ENCODE measurements around the gene RSBN1L. TPM values are rescaled to one million over a fixed set of nuclear protein-coding genes. Genes with fewer than 3 reads are reported as not detected.
"Not testable (repeated sequence)": the region's sequence is repeated elsewhere in the genome, so short reads cannot be mapped to it uniquely, and the experiment has no call there.

The RSBN1L gene
- total RNA-seq, result 10 to 100 TPM; 27.1 to 35.9 (median 32.4) TPM
- total RNA-seq (2013), result 56.0 TPM
- 41.2 to 139 (median 73.3) reads per million in 29 experiments for total RNA-seq

DNA sequence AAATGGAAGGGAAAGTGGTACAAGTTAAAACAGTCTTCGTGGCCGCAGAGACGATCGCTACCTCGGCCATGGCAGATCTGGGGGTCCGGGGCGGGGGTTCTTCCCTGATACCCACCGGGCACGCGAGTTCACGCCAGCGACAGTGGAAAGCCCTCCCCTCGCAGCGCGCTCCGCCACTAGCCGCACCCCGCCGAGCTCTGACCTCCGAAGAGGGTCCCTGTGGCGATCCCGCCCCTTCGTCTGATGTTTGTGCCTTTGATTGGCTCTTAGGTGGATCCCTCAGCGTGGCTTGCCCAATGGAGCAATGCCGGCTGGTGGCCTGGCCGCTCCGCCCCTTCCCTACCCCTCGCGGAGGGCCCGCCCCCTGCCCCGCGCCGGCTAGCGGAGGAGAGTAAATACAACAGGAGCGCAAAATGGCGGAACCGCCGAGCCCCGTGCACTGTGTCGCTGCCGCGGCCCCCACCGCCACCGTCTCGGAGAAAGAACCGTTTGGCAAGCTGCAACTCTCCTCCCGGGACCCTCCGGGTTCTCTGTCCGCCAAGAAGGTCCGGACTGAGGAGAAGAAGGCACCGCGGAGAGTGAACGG lies at the start of gene RSBN1L:
RSBN1L (plus strand) TSS at position 403 of the 586 bp plus-strand sequence; CDS start at position 414, 11 bp downstream.
- WGBS (ENCODE audit: insufficient coverage), result 0% methylated on average over 53 of the region's 53 CpGs
- Mint-ChIP-seq H3K27ac (peak within 1 kb of the TSS; percentile 95), H3K4me1 (peaks cover 49 to 64% (median 58%) of the 10 kb centered on the region in 3 donors), H3K27me3 (no peaks in the 10 kb centered on the region), H3K9me3 (no peaks in the 10 kb centered on the region), H3K36me3 (peaks cover 5% of the 10 kb centered on the region), H3K4me3 (peak within 1 kb of the TSS; percentile 91 to 99 (median 96))
- ATAC-seq (replicated peaks in 1 of 4) (peak; percentile 94 to 95 (median 95)), DNase-seq (peak; percentile 95 to 99 (median 98))
- Histone ChIP-seq H3K27ac (ENCODE audit: low read length) (peak within 1 kb of the TSS; percentile 92), H3K9me3 (no peaks in the 10 kb centered on the region), H3K4me1 (ENCODE audit: control insufficient read depth in 1 of 2, extremely low read depth in 1 of 2, insufficient read depth in 2 of 2, low read length in 2 of 2) (peaks cover 21 to 22% of the 10 kb centered on the region in 2 experiments), H3K36me3 (ENCODE audit: control insufficient read depth in 2 of 2, extremely low read depth in 1 of 2, insufficient read depth in 1 of 2, low read length in 1 of 2) (peaks cover 0 to 5% of the 10 kb centered on the region in 2 donors), H3K27me3 (replicated peaks in 1 of 2; ENCODE audit: control insufficient read depth in 2 of 2, extremely low read depth in 1 of 2, insufficient read depth in 2 of 2, low read length in 1 of 2) (no peaks in the 10 kb centered on the region), H3K4me3 (ENCODE audit: control insufficient read depth in 1 of 2, extremely low read depth in 1 of 2, low read length in 1 of 2) (peak within 1 kb of the TSS; percentile 98 to 99)
- ChIA-PET POLR2A (interaction anchor here (0.6 to 1.8 kb wide), 3 partner anchors 8 to 9 kb away, joined by 4 to 7 read pairs (median 6); no protein-coding TSS in a partner anchor), CTCF (interaction anchor here (0.6 to 2.7 kb wide), 14 partner anchors 8 to 63 kb away, joined by 3 to 12 read pairs (median 3); no protein-coding TSS in a partner anchor)

- ChIA-PET CTCF (interaction anchor here (0.6 to 3.8 kb wide), 7 partner anchors 21 to 153 kb away, joined by 3 to 54 read pairs (median 5); no protein-coding TSS in a partner anchor), POLR2A (interaction anchor here in 1 of 2 donors (0.7 kb wide), 1 partner anchor 10 kb away, joined by 3 read pairs; no protein-coding TSS in a partner anchor)
- ATAC-seq (replicated peaks in 1 of 4) (no peak), DNase-seq (no peak)
- Histone ChIP-seq H3K9me3 (no peaks in the 10 kb centered on the region), H3K27me3 (replicated peaks in 1 of 2; ENCODE audit: control insufficient read depth in 2 of 2, extremely low read depth in 1 of 2, insufficient read depth in 2 of 2, low read length in 1 of 2) (no peaks in the 10 kb centered on the region), H3K4me1 (ENCODE audit: control insufficient read depth in 1 of 2, extremely low read depth in 1 of 2, insufficient read depth in 2 of 2, low read length in 2 of 2) (no peaks in the 10 kb centered on the region), H3K27ac (ENCODE audit: low read length) (no peak overlapping the region), H3K4me3 (ENCODE audit: control insufficient read depth in 1 of 2, extremely low read depth in 1 of 2, low read length in 1 of 2) (no peak overlapping the region), H3K36me3 (ENCODE audit: control insufficient read depth in 2 of 2, extremely low read depth in 1 of 2, insufficient read depth in 1 of 2, low read length in 1 of 2) (no peaks in the 10 kb centered on the region)
- WGBS (ENCODE audit: insufficient coverage), result 100% methylated on average over 3 of the region's 6 CpGs
- Mint-ChIP-seq H3K27me3 (no peaks in the 10 kb centered on the region), H3K36me3 (peaks cover 5% of the 10 kb centered on the region), H3K27ac (no peak overlapping the region), H3K9me3 (no peaks in the 10 kb centered on the region), H3K4me1 (no peaks in the 10 kb centered on the region), H3K4me3 (no peak overlapping the region)
Observed at GRCh38 chr7:77648742-77649338, 47.4 kb upstream of the RSBN1L start.

DNA sequence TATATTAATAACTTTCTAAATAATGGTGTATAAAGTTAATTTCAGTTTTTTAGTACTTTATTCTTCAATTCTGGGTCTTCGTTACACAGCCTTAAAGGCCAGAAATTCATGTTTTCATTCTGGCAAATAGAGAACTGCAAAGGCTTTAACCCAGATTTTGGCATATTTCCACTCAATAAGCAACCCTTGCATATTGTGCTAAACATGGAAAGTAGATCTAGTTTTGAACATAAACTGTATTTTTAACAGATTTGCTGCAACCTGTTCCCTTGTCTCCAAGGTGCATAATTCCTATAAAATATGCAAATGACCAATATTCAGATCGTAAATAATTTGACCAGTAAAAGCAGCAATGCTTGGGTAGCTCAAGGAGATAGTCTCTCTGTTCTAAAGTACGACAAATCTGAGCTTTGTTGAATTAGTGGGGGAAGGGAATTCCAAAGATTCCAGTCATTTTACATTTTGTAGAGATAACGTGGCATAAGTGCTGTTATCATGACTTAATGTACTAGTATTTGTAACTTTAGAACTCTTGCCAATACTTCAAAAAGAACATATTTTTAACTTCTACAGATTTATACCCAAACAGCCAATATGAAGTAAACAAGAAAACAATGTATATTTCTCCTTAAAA lies 46.4 kb upstream of the RSBN1L start:
- 100% methylated on average over 2 of the region's 4 CpGs for WGBS (ENCODE audit: insufficient coverage)
- Mint-ChIP-seq H3K9me3 (no peaks in the 10 kb centered on the region), H3K27me3 (no peaks in the 10 kb centered on the region), H3K27ac (no peak overlapping the region), H3K4me1 (no peaks in the 10 kb centered on the region), H3K36me3 (peaks cover 3% of the 10 kb centered on the region), H3K4me3 (no peak overlapping the region)
- DNase-seq (no peak), ATAC-seq (replicated peaks in 1 of 4) (no peak)
- ChIA-PET CTCF (interaction anchor here (0.6 to 3.8 kb wide), 7 partner anchors 9 to 278 kb away, joined by 3 to 54 read pairs (median 3); no protein-coding TSS in a partner anchor), POLR2A (no interaction called here)
- Histone ChIP-seq H3K27ac (ENCODE audit: low read length) (no peak overlapping the region), H3K4me3 (ENCODE audit: control insufficient read depth in 1 of 2, extremely low read depth in 1 of 2, low read length in 1 of 2) (no peak overlapping the region), H3K4me1 (ENCODE audit: control insufficient read depth in 1 of 2, extremely low read depth in 1 of 2, insufficient read depth in 2 of 2, low read length in 2 of 2) (no peaks in the 10 kb centered on the region), H3K27me3 (replicated peaks in 1 of 2; ENCODE audit: control insufficient read depth in 2 of 2, extremely low read depth in 1 of 2, insufficient read depth in 2 of 2, low read length in 1 of 2) (no peaks in the 10 kb centered on the region), H3K36me3 (ENCODE audit: control insufficient read depth in 2 of 2, extremely low read depth in 1 of 2, insufficient read depth in 1 of 2, low read length in 1 of 2) (no peaks in the 10 kb centered on the region), H3K9me3 (no peaks in the 10 kb centered on the region)

- no peak overlapping the region for H3K4me3 Mint-ChIP-seq
- WGBS (ENCODE audit: insufficient coverage), result 20% methylated on average over 2 of the region's 3 CpGs
- H3K9me3 Mint-ChIP-seq, result no peaks in the 10 kb centered on the region
- H3K4me1 Mint-ChIP-seq, result no peaks in the 10 kb centered on the region
- no peak overlapping the region for H3K4me3 ChIP-seq (ENCODE audit: control insufficient read depth in 1 of 2, extremely low read depth in 1 of 2, low read length in 1 of 2)
- ChIA-PET POLR2A (no interaction called here), CTCF (interaction anchor here (0.5 to 3.8 kb wide), 39 partner anchors 9 to 395 kb away, joined by 3 to 54 read pairs (median 4); partner anchors contain the start of genes PHTF2 (in 1 of the 2), RSBN1L (in 1 of the 2) and TMEM60 (in 1 of the 2))
- H3K36me3 ChIP-seq (ENCODE audit: control insufficient read depth in 2 of 2, extremely low read depth in 1 of 2, insufficient read depth in 1 of 2, low read length in 1 of 2), result peaks cover 0 to 6% of the 10 kb centered on the region in 2 donors
- no peaks in the 10 kb centered on the region for H3K9me3 ChIP-seq
- DNase-seq (peak in 18 of 35 experiments; percentile 1 to 68 (median 16)), ATAC-seq (replicated peaks in 1 of 4) (peak in 1 of 4 experiments; percentile 19)
- no peaks in the 10 kb centered on the region for H3K36me3 Mint-ChIP-seq
- H3K4me1 ChIP-seq (ENCODE audit: control insufficient read depth in 1 of 2, extremely low read depth in 1 of 2, insufficient read depth in 2 of 2, low read length in 2 of 2), result no peaks in the 10 kb centered on the region
- no peak overlapping the region for H3K27ac ChIP-seq (ENCODE audit: low read length)
- H3K27ac Mint-ChIP-seq, result no peak overlapping the region
- H3K27me3 Mint-ChIP-seq, result no peaks in the 10 kb centered on the region
- no peaks in the 10 kb centered on the region for H3K27me3 ChIP-seq (replicated peaks in 1 of 2; ENCODE audit: control insufficient read depth in 2 of 2, extremely low read depth in 1 of 2, insufficient read depth in 2 of 2, low read length in 1 of 2)
Observed at GRCh38 chr7:77651575-77652162, 44.6 kb upstream of the RSBN1L start.

DNA sequence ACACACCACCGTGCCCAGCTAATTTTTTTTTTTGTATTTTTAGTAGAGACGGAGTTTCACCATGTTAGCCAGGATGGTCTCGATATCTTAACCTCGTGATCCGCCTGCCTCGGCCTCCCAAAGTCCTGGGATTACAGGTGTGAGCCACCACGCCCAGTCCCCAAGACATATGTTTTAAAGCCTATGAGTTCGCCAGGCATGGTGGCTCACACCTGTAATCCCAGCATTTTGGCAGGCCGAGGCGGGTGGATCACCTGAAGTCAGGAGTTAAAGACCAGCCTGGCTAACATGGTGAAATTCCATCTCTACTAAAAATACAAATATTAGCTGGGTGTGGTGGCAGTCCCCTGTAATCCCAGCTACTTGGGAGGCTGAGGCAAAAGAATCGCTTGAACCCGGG lies 43.4 kb upstream of the RSBN1L start:
- H3K36me3 Mint-ChIP-seq; H3K27ac ChIP-seq (ENCODE audit: low read length); H3K9me3 ChIP-seq; H3K9me3 Mint-ChIP-seq; ATAC-seq (replicated peaks in 1 of 4); H3K36me3 ChIP-seq (ENCODE audit: control insufficient read depth in 2 of 2, extremely low read depth in 1 of 2, insufficient read depth in 1 of 2, low read length in 1 of 2); H3K27me3 Mint-ChIP-seq; H3K27ac Mint-ChIP-seq; H3K4me3 ChIP-seq (ENCODE audit: control insufficient read depth in 1 of 2, extremely low read depth in 1 of 2, low read length in 1 of 2); H3K4me3 Mint-ChIP-seq; H3K4me1 Mint-ChIP-seq; H3K4me1 ChIP-seq (ENCODE audit: control insufficient read depth in 1 of 2, extremely low read depth in 1 of 2, insufficient read depth in 2 of 2, low read length in 2 of 2); H3K27me3 ChIP-seq (replicated peaks in 1 of 2; ENCODE audit: control insufficient read depth in 2 of 2, extremely low read depth in 1 of 2, insufficient read depth in 2 of 2, low read length in 1 of 2); DNase-seq: not testable (repeated sequence)
- ChIA-PET POLR2A (interaction anchor here in 1 of 2 donors (0.7 kb wide), 1 partner anchor 436 kb away, joined by 3 read pairs; no protein-coding TSS in a partner anchor), CTCF (interaction anchor here (0.8 to 3.8 kb wide), 7 partner anchors 16 to 176 kb away, joined by 3 to 54 read pairs (median 10); no protein-coding TSS in a partner anchor)
- 93% methylated on average over 9 of the region's 12 CpGs for WGBS (ENCODE audit: insufficient coverage)

- ChIA-PET CTCF (interaction anchor here (0.6 to 3.2 kb wide), 7 partner anchors 17 to 467 kb away, joined by 3 to 22 read pairs (median 5); no protein-coding TSS in a partner anchor), POLR2A (interaction anchor here (0.6 to 1.0 kb wide), 3 partner anchors 14 to 251 kb away, joined by 3 to 5 read pairs (median 4); no protein-coding TSS in a partner anchor)
- no peaks in the 10 kb centered on the region for H3K27me3 Mint-ChIP-seq
- no peaks in the 10 kb centered on the region for H3K9me3 ChIP-seq
- peaks cover 0 to 6% of the 10 kb centered on the region in 2 donors for H3K36me3 ChIP-seq (ENCODE audit: control insufficient read depth in 2 of 2, extremely low read depth in 1 of 2, insufficient read depth in 1 of 2, low read length in 1 of 2)
- WGBS (ENCODE audit: insufficient coverage), result no CpG with 5 or more reads among the region's 2 CpGs
- H3K4me3 ChIP-seq (ENCODE audit: control insufficient read depth in 1 of 2, extremely low read depth in 1 of 2, low read length in 1 of 2), result no peak overlapping the region
- no peak overlapping the region for H3K4me3 Mint-ChIP-seq
- no peak for ATAC-seq (replicated peaks in 1 of 4)
- H3K27ac Mint-ChIP-seq, result no peak overlapping the region
- no peaks in the 10 kb centered on the region for H3K9me3 Mint-ChIP-seq
- H3K4me1 Mint-ChIP-seq, result no peaks in the 10 kb centered on the region
- H3K4me1 ChIP-seq (ENCODE audit: control insufficient read depth in 1 of 2, extremely low read depth in 1 of 2, insufficient read depth in 2 of 2, low read length in 2 of 2), result no peaks in the 10 kb centered on the region
- DNase-seq, result no peak
- no peaks in the 10 kb centered on the region for H3K27me3 ChIP-seq (replicated peaks in 1 of 2; ENCODE audit: control insufficient read depth in 2 of 2, extremely low read depth in 1 of 2, insufficient read depth in 2 of 2, low read length in 1 of 2)
- H3K36me3 Mint-ChIP-seq, result no peaks in the 10 kb centered on the region
- no peak overlapping the region for H3K27ac ChIP-seq (ENCODE audit: low read length)
Observed at GRCh38 chr7:77653572-77653971, 42.7 kb upstream of the RSBN1L start.

Data from T-cell (primary cell).